ENCODE results near the gene TRABD.

The TRABD gene

DNA sequence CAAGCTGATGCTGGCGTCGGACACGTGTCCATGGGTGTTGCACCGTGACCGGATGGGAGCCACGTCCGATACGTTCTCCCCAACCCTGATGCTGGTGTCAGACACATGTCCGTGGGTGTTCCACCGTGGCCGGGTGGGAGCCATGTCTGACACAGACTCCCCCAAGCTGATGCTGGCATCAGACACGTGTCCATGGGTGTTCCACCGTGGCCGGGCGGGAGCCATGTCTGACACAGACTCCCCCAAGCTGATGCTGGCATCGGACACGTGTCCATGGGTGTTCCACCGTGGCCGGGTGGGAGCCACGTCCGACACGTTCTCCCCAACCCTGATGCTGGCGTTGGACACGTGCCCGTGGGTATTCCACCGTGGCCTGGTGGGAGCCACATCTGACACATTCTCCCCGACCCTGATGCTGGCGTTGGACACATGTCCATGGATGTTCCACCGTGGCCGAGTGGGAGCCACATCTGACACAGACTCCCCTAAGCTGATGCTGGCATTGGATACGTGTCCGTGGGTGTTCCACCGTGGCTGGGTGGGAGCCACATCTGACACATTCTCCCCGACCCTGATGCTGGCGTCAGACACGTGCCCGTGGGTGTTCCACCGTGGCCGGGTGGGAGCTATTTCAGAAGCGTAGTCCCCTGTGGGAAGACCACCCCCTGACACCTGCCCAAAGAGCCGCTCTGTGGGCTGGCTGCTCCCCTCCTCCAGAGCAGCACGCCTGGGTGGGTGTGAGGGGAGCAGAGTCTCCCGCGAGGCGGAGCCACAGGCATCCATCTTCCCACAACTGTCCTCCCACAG is 35.1 kb downstream of the TRABD start:
- no peak for DNase-seq

DNA sequence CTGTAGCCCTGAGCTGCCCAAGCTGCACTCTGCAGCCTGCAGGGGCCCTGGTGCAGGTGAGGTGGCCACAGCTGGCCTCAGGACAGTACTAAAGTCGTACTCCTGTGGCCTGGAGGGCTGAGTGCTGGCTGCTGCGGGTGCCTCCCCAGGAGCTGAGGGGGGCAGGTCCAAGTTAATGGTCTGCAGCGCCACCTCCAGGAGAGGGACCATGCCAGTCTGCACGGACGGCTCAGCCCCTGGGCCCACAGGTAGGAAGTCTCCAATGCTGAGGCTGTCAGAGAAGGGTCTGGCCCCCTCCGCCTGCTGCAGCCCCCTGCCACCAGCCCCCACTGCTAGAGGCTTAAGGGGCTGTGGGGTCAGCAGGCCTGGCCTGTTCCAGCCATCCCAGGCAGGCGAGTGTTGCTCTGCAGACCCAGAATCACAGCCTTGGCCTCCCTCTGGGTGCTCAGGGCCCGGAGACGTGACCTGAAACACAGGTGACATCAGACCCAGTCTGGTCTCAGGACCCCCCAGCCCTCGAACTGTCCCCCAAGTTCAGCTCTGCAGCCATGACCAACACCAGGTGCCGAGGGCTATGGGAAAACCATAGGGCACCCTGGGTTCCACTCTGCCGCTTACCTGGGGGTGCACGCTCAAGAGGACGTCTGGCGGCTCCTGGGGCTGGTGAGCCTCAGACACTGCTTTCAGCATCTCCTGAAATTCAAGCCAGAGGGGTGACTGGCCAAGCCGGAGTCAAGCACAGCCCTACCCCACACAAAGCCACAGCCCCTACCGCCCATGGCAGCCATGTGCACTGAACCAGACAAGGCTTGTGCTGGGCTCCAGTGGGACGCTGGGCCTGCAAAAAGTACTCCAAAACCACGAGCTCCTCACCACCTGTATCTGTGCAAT is 35.9 kb downstream of the TRABD start:
- no peak for DNase-seq

DNA sequence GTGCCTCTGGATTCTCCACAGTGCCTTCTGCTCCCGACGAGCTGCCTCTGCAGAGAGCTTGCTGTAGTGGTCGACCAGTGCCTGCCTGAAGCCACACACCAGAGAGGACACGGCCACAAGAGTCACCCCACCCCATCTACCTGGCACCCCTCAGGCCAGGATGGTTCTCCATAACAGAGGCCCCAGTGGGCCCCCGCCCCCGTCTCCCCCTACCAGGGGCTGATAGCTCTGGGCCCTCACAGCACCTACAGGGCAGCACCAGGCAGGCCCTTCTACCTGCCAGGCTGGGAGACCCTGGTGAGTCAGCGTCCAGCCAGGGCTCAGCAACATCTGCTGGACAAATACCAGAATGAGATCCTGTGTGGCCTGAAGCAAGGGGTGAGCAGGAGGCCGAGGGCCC is 36.8 kb downstream of the TRABD start:
- no peak for DNase-seq

DNA sequence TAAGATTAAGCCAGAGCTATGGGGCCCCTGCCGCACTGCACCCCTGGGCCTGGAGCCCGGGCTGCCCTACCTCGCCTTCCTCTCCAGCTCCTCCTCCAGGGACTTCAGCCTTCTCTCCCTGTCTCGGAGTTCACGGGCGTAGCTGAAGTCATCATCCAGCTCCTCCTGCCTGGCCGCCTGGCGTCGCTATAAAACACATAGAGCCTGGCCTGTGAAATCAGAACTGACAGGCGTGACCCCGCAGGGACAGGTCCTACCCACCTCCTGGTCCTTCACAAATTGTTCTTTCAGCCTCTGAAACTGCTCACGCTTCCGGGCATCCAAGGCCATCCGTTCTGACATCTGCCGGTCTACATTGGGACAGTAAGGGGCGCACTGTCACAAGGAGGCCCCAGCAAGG is 38.4 kb downstream of the TRABD start:
- no peak for DNase-seq

DNA sequence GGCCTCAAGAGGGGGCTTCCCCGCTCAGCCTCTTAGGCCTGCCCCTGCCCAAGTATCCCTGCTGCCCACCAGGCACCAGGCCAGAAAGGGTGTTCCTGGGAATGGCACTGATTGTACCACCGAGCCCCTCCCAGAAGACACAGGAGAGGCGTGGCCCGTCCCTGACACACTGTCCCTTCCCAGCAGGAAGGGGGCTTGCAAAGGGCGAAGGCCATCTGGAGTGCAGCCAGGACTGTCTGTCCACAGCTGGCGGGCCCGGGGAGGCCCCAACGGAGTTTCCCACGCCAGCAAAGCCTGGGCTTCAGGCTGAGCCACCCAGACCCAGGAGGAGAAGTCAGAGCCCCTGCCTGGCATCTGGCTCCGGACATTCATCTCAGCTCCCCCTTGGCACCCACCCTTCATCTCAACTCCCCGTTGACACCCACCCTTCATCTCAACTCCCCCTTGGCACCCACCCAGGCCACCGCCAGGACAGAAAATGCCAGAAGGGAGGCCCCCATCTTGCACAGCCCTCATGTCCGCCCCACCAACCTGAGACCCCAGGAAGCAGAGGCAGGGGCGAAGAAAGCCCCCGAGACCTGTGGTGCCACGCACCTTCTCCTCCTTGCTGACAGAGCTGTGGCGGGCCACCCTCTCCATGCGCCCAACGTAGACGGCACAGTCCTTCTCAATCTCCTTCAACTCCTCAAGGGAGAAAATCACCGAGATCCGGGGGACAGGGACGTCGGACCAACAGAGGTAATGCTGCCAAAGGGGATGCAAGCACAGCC is 39.7 kb downstream of the TRABD start:
- DNase-seq, result no peak

DNA sequence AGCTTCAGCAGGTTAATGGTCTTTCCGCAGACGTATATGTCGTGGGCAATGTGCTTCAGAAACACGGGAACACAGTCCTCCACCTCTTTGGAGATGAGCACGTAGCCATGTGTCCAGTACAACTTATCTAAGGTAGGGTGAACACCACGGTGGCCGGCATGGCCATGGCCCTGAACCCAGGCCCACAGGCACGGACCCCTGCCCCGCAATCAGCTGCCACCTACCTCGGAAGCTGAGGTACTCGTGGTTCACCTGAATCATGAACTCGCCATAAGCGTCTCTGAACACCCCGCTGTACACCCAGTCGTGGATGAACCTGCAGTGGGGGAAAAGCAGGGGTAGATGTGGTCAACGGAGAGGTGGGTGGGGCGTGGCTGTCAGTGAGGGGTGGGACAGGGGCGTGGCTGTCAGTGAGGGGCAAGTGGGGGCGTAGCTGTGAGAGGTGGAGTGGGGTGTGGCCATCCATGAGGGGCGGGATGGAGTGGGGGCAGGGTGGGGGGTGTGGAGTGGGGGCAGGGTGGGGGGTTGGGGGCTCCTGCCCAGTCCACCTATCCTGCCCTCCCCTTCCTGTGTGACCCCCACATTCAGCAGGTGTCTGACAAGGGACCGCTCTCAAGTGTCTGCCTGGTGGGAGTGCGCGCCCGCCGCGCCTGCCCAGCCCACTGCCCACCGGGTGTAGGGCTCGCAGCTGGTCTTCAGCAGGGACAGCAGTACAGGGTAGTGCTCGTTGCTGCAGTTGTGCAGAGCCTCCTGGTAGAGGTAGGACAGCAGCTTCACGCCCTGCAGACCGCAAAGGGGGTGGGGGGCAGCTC is 40.6 kb downstream of the TRABD start:
- no peak for DNase-seq

DNA sequence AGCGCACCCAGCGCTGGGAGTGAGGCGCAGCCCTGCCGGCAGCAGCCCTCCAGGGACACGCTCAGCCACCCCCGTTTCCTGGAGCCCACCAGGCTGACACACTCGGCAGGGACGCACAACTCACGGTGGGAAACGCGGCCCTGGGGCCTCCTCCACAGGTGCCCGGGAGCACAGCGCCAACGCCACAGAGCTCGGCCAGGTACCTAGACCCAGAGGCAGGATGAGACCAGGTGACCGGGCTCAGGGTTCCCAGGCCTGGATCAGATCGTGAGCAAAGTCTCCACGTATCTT is 41.1 kb downstream of the TRABD start:
- DNase-seq, result no peak

DNA sequence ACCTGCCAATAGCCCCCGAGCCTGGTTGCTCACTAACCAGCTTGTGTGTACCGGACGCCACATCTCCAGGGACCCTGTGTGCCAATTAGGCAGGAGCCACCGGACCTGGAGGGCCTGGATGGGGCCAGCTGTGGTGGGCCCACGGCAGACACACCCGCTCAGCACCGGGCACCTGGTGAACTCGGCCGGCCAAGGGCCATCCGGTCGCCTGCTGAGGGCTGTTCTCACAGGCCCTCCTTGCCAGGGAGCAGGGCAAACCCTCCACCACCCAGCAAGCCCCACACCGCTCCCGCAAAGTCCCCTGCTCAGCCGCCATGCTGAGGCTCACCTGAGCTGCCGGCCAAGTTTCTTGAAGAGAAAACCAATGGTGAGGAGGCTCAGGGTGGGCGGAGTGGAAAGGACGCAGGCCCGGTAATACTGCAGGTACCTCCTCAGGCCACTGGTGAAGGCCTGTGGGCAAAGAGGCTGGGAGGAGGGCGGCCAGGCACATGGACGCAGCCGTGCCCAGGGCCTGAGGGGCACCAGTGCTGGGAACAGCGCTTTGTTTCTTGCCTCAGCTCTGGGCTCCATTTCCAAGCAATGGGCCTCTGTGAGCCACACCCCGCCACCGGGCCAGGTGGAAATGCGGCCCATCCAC is 42.0 kb downstream of the TRABD start:
- no peak for DNase-seq

DNA sequence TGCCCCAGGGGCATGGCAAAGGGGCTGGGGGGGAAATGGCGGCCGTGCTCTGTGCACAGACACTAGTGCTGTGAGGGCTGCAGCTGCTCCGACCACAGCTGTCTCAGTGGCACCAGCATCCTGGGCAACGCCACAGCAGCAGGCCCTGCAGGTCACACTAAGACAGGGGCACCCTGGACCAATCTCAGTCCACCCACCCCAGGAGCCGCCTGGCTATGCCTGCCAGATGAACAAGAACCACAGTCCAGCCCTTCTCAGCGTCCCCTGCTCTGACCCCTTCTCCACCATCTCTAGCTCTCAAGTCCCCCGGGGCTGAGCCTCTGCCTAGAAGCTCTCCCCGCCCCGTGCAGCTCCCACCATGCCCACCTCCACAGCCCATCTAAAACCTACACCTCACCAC is 42.7 kb downstream of the TRABD start:
- DNase-seq, result no peak

DNA sequence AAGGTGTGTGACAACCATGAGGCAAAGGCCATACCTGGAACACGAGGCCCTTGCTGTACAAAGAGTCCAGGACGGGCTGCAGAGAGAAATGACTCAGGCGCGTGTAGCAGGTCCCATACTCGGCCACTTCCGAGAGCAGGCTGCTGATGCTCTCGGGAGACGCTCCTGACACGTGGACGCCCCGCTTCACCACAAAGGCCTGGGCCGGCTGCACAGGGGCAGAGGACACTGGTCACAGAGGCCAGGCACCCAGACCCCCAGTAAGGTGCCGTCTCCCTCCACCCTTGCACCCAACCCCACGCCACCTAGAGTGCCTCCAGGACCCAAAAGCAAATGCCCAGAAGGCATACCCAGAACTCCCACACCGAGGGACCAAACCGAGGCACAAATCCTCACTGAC is 43.7 kb downstream of the TRABD start:
- no peak for DNase-seq

DNA sequence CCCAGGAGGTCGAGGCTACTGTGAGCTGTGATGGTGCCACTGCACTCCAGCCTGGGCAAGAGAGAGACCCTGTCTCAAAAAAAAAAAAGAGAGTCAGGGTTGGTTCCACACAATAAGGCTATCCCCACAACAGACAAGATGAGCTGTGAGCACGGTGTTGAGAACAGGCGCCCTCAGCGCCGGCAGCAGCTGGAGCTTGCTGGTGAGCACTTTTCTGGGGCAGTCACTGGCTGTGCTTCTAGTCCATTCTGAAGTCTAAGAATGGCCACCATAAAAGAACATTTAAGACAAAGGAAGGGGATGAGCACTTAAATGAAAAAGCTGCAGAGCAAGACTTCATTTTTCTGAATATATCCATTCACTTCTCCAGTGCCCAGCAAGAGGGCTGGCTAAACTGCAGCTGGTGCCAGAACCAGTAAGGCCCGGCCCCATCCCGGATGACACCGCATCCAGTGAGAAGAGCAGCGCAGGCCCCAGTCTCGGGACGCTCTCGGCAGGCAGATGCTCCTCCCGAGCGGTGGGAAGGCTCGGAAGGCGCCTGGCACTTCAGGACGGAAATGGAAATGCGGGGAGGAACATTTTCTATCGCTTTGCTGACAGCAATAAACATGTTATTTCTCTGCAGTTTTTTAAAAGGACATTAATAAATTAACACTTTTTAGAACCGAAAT is 46.9 kb downstream of the TRABD start:
- no peak for DNase-seq

DNA sequence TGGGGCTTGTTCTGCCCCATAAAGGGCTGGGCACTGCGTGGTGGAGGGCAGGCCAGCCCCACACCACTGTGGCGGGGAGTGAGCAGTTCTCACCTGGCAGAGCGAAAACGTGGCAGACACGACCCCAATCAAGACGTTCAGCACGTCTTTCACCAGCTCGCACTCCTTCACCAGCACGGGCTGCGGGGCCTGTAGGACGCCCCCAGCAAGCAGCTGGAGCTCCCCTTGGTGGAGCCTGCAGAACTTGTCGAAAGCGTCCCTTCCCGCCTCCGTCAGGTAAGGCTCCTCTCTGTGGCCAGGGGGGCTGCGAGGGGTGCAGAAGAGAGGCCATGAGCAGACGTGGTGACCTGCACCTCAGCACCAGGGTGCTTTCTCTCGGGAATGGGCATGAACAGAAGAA is 47.5 kb downstream of the TRABD start:
- DNase-seq, result no peak

DNA sequence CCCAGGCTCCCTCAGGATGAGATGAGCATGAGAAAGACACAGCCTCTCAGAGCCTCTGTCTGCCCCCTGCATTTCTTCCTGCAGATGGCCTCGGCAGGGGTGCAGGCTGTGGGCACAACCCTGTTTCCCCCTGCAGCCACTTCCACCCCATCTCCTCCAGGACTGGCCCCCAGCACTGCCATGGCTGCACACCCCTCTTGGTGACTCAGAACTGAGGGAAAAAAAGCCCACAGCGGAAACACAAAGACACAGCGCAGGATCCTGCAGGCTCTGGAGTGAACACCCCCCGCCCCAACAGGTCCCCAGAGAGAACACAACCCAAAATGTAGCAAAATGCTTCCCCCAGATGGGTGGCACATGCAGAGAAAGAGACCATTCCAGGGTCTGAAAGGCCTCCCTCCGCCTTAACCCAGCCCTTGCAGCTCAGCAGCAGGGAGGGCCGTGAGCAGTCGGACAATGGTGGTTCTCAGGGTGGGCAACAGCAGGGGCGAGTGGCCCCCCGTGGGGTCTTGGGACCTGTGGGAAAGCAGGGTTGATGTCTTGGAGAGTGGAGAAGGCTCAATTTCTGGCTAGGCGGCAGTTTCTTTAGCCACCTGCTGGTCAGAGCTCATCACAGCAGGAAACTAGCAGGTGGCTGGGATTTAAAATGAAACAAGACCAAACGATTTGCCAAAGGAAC is 51.2 kb downstream of the TRABD start:
- no peak for DNase-seq

DNA sequence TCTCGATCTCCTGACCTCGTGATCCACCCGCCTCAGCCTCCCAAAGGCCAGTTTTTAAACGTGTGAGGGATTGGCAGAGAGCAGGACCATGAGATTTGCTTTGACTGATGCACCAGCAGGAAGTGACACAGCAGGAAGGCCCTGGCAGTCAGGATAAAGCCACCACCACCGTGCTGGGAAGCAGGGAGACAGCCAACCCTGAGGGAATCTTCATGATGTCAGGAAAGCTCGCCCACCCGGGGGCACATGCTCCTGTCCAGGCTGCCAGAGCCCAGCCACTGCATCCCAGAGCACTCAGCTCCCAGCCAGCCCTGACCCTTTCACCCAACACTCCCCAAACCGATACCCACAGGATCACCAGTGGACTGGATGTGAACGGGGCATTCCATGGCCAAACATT is 53.0 kb downstream of the TRABD start:
- no peak for DNase-seq

DNA sequence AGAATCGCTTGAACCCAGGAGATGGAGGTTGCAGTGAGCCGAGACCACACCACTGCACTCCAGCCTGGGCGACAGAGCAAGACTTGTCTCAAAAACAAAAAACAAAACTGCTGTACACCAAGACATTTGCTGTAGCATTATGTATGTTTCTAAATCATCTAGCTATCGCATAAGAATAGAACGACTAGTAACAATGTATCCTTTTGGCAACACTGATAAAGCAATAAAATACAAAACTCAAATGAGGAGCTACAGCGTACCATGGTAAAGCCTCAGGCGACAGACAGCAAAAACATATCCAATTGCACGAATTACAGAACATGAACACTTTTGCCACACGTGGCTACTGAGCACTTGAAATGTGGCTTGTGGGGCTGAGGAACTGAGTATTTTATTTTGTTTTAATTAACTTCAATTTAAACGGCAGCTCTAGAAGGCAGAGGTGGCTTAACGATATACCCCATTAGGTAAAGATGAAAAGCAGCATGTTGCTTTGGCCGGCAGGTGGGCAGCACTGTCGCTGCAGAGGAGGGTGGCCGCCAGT is 56.8 kb downstream of the TRABD start:
- DNase-seq, result no peak

DNA sequence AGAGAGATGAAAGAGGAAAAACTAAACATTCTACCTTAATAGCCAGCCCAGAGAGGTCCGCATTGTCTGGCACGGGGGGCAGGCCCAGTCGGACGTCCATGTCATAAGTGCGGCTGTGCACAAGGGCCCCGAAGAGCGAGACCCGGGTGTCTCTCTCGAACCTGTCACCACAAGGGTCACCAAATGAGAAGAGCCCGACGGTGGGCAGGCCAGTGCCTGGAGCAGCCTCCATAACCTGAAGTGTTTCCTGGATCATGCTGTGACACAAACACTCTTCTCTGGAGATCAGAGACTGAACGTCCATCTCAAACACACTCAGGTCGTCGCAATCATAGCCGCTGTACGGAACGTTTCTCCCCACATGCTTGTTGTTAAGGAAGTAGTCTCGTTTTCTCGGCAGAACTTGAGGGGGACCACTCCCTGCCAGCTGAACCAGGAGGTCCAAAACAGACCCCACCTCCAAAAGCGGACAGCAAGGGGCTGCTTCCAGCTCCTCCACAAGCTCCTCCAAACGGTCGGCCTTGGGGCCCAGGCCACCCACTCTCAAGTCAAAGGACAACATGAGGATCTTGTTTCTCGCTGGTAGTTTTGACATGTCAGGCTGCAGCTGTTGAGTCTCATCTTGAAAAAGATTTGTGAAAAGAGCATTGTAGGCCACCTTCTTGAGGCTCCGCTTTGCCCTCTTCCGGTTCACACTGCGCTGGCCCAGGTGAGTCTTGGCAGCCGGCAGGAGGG is 58.1 kb downstream of the TRABD start:
- DNase-seq, result no peak

DNA sequence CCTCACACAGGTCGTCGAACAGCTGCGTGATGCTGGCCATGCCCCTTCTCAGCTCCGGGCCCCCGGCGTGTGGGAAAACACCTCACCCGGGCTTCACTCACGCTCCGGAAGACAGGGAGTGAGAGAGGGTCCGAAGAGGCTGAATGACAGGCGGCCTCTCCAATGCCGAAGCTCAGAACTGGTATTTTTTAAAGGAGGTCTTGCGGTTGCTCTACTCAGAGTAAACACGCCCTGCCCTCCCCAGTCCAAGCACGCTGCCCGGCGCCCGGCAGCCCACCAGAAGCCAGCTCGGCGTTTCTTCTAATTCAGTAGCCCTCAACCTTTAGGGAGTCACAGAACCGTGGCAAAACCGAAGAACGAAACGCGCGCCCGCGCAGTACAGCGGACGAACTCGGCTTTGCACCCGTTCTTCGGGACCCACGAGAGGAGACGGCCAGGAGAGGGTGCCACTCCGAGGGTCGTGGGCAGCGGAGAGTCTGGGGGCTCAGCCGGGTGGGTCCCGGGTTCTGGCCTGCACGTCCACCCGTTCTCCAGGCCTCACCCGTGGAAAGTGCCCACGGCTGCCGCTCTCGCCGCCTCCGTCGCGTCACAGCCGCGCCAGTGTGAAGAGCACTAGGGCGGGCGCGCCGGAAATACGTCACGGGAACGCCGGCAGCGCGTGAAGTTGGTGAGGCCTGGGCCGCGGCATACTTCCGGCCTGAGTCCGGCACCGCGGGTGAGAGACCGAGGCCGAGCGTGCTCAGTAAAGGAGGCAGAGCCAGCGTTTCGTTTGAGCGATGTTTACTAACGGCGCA is 58.9 kb downstream of the TRABD start, which contains the start of gene TUBGCP6:
Gene TUBGCP6, minus strand, starts transcription at position 604 of the 794 bp plus-strand sequence. Its CDS starts 564 bp downstream, at position 40.
- DNase-seq, result peak; percentile 74

DNA sequence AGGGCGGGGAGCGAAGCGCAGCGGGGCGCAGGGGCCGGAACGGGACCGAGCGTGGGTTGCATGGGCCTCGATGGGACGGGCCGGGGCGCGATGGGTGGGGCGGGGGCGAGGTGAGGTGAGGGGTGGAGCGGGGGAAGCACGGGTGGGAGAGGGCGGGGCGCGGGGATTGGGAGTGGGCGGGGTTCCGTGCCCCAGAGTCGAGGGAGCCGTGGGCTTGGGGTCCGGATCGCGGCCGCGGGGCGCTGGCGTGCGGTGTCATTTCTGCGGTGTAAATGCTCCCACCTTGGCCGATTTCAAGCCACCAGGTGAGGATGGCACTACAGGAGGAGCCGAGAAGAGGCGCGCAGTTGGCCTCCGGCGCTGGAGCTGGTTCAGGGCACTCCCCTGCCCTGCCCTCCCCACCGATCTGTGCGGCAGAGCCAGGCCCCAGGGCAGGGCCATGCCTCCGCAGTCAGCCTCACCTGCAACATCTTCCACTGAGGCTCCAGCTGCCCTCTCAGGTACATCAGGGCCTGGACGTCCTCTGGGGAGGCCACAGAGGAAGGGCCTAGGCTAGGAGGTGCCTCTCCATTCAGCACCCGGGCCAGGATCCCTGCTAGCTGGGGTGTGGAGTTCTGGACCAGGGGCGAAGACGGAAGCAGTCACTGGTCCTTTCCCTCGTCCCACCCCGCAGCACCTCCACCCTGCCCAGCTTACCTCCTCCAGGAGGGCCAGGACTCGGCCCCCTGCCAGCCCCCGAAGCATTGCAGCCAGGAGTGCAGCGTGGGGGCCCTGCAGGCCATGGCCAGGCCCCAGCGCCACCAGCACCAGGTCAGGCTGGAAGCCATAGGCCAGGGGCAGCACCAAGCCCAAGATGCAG is 59.7 kb downstream of the TRABD start:
- DNase-seq, result no peak
